Measurements from ENCODE around the gene CUTA.

Gene CUTA

GRCh38 chr6:33417128-33417902, 592 bp downstream of the CUTA start:
- no peak for TF ChIP-seq CTCF (IDR thresholded peaks at IDR 0.05; ENCODE audit: low read length, missing control alignments)
- H3K4me3 ChIP-seq (replicated peaks; ENCODE audit: low read depth, low read length): peak overlapping the region; percentile 95
- DNase-seq (ENCODE audit: low read depth): peak; percentile 73

- TF ChIP-seq CTCF (IDR thresholded peaks at IDR 0.05; ENCODE audit: low read length, missing control alignments): no peak
- no peak for DNase-seq (ENCODE audit: low read depth)
- peak overlapping the region; percentile 95 for H3K4me3 ChIP-seq (replicated peaks; ENCODE audit: low read depth, low read length)
Observed at GRCh38 chr6:33416386-33417127, 1.4 kb downstream of the CUTA start.

GRCh38 chr6:33415831-33416230, 2.1 kb downstream of the CUTA start:
- no peak for TF ChIP-seq CTCF (IDR thresholded peaks at IDR 0.05; ENCODE audit: low read length, missing control alignments)
- H3K4me3 ChIP-seq (replicated peaks; ENCODE audit: low read depth, low read length): peak overlapping the region; percentile 95
- no peak for DNase-seq (ENCODE audit: low read depth)

GRCh38 chr6:33414592-33415271, 3.2 kb downstream of the CUTA start:
- H3K4me3 ChIP-seq (replicated peaks; ENCODE audit: low read depth, low read length): no peak overlapping the region
- no peak for DNase-seq (ENCODE audit: low read depth)

GRCh38 chr6:33413241-33414120, 4.4 kb downstream of the CUTA start:
- no peak overlapping the region for H3K4me3 ChIP-seq (replicated peaks; ENCODE audit: low read depth, low read length)
- DNase-seq (ENCODE audit: low read depth): no peak

More at GRCh38 chr6:33414592-33415271, 3.2 kb downstream of the CUTA start:
- peak; percentile 49 for TF ChIP-seq CTCF (IDR thresholded peaks at IDR 0.05; ENCODE audit: low read length, missing control alignments)

More at GRCh38 chr6:33413241-33414120, 4.4 kb downstream of the CUTA start:
- no peak for TF ChIP-seq CTCF (IDR thresholded peaks at IDR 0.05; ENCODE audit: low read length, missing control alignments)

Measured in fibroblast of pulmonary artery (primary cell).